ENCODE results near the gene PPOX. TPM values are rescaled to one million over a fixed set of nuclear protein-coding genes. Genes with fewer than 3 reads are reported as not detected.

The PPOX gene
- total RNA-seq = 48.9 to 49.7 TPM (median 49.0 TPM) in 3 replicates

GRCh38 chr1:161165742-161166668 is at the start of gene PPOX:
Gene PPOX (plus strand): TSS chr1:161166426. CDS start chr1:161166848, 422 bp downstream.
- TF ChIP-seq CTCF (IDR thresholded peaks at IDR 0.05; ENCODE audit: unreplicated experiment) = peak; percentile 26
- DNase-seq (ENCODE audit: low spot score in 2 of 2, unreplicated experiment in 2 of 2) = peak; percentile 80 to 86
- Mint-ChIP-seq H3K4me1 (peaks cover 22% of the 10 kb centered on the region), H3K4me3 (peak within 1 kb of the TSS; percentile 88), H3K27ac (peak within 1 kb of the TSS; percentile 99), H3K36me3 (peaks cover 31% of the 10 kb centered on the region), H3K27me3 (ENCODE audit: low read depth) (no peaks in the 10 kb centered on the region), H3K9me3 (no peaks in the 10 kb centered on the region)

- DNase-seq (ENCODE audit: low spot score in 2 of 2, unreplicated experiment in 2 of 2) = peak; percentile 76 to 91
- Mint-ChIP-seq H3K27me3 (ENCODE audit: low read depth) (no peaks in the 10 kb centered on the region), H3K36me3 (peaks cover 10% of the 10 kb centered on the region), H3K4me3 (peak within 1 kb of the TSS; percentile 95), H3K27ac (peak within 1 kb of the TSS; percentile 97), H3K9me3 (no peaks in the 10 kb centered on the region), H3K4me1 (peaks cover 21% of the 10 kb centered on the region)
- TF ChIP-seq CTCF (IDR thresholded peaks at IDR 0.05; ENCODE audit: unreplicated experiment) = no peak
Measured at GRCh38 chr1:161117759-161118581, 48.3 kb upstream of the PPOX start, which contains the start of the genes NIT1 and PFDN2. Gene NIT1 (plus strand): TSS chr1:161118105. CDS start chr1:161118177, 72 bp downstream. Gene PFDN2 (minus strand): TSS chr1:161118037. CDS start chr1:161118026, 11 bp downstream.

DNA sequence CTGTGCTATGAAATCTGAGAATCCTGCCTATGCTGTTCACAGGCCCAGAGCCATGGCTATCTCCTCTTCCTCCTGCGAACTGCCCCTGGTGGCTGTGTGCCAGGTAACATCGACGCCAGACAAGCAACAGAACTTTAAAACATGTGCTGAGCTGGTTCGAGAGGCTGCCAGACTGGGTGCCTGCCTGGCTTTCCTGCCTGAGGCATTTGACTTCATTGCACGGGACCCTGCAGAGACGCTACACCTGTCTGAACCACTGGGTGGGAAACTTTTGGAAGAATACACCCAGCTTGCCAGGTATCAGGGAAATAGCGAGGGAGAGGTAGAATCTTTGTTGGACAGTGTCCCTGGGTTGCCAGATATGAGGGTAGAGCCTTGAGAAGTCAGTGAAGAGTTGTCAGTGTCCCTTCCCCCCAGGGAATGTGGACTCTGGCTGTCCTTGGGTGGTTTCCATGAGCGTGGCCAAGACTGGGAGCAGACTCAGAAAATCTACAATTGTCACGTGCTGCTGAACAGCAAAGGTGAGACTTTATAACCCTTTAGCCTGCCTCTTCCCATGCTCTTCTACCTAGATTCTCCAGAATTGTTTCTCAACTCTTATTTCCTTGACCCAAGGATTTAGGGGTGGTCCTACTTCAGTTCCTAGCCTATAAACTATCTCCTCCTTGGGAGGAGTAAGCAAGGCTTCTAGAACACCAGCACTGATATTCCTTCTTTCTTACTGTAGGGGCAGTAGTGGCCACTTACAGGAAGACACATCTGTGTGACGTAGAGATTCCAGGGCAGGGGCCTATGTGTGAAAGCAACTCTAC is 46.9 kb upstream of the PPOX start:
- H3K27ac Mint-ChIP-seq = peak overlapping the region; percentile 97
- H3K27me3 Mint-ChIP-seq (ENCODE audit: low read depth) = no peaks in the 10 kb centered on the region
- peaks cover 15% of the 10 kb centered on the region for H3K36me3 Mint-ChIP-seq
- peak; percentile 28 for TF ChIP-seq CTCF (IDR thresholded peaks at IDR 0.05; ENCODE audit: unreplicated experiment)
- H3K9me3 Mint-ChIP-seq = no peaks in the 10 kb centered on the region
- H3K4me3 Mint-ChIP-seq = peak overlapping the region; percentile 95
- peaks cover 21% of the 10 kb centered on the region for H3K4me1 Mint-ChIP-seq
- no peak for DNase-seq (ENCODE audit: low spot score in 2 of 2, unreplicated experiment in 2 of 2)

- H3K36me3 Mint-ChIP-seq = peaks cover 23% of the 10 kb centered on the region
- H3K27ac Mint-ChIP-seq = no peak overlapping the region
- H3K9me3 Mint-ChIP-seq = no peaks in the 10 kb centered on the region
- no peaks in the 10 kb centered on the region for H3K27me3 Mint-ChIP-seq (ENCODE audit: low read depth)
- DNase-seq (ENCODE audit: low spot score in 2 of 2, unreplicated experiment in 2 of 2) = no peak
- H3K4me1 Mint-ChIP-seq = peaks cover 21% of the 10 kb centered on the region
- no peak for TF ChIP-seq CTCF (IDR thresholded peaks at IDR 0.05; ENCODE audit: unreplicated experiment)
- H3K4me3 Mint-ChIP-seq = no peak overlapping the region
Measured at GRCh38 chr1:161121042-161121650, 45.1 kb upstream of the PPOX start.
